ENCODE measurements around the gene SDE2. TPM values are rescaled to one million over a fixed set of nuclear protein-coding genes. Genes with fewer than 3 reads are reported as not detected.

SDE2 gene
- total RNA-seq, 1 donor from 2014 or later: 15.0 TPM

- DNase-seq (ENCODE audit: low spot score, unreplicated experiment): no peak
- TF ChIP-seq, protein P1, sequence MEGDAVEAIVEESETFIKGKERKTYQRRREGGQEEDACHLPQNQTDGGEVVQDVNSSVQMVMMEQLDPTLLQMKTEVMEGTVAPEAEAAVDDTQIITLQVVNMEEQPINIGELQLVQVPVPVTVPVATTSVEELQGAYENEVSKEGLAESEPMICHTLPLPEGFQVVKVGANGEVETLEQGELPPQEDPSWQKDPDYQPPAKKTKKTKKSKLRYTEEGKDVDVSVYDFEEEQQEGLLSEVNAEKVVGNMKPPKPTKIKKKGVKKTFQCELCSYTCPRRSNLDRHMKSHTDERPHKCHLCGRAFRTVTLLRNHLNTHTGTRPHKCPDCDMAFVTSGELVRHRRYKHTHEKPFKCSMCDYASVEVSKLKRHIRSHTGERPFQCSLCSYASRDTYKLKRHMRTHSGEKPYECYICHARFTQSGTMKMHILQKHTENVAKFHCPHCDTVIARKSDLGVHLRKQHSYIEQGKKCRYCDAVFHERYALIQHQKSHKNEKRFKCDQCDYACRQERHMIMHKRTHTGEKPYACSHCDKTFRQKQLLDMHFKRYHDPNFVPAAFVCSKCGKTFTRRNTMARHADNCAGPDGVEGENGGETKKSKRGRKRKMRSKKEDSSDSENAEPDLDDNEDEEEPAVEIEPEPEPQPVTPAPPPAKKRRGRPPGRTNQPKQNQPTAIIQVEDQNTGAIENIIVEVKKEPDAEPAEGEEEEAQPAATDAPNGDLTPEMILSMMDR (IDR thresholded peaks at IDR 0.05; ENCODE audit: unreplicated experiment): no peak
- H3K4me3 Mint-ChIP-seq (ENCODE audit: low read depth): no peak overlapping the region
- no peaks in the 10 kb centered on the region for H3K36me3 Mint-ChIP-seq (ENCODE audit: insufficient read depth)
- H3K4me1 Mint-ChIP-seq (ENCODE audit: low read depth): no peaks in the 10 kb centered on the region
- H3K9me3 Mint-ChIP-seq (ENCODE audit: low read depth): no peaks in the 10 kb centered on the region
- H3K27ac Mint-ChIP-seq: no peak overlapping the region
- H3K27me3 Mint-ChIP-seq: peaks cover 38% of the 10 kb centered on the region
These were observed 44.4 kb downstream of the SDE2 start for GRCh38 chr1:225954753-225955152.

DNA sequence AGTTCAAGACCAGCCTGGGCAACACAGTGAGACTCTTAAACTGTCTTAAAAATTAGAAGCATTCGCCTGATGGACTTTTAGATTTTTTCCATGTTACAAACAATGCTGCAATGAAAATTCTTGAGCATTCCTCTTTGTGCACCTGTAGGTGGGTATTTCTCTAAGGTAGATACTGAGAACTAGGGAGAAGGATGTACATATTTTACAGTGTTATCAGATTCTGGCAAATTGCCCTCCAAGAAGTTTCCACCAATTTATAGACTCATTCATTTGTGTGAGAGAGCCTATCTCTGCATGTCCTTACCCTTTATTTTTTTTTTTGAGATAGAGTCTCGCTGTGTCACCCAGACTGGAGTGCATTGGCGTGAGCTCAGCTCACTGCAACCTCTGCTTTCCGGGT lies 45.8 kb downstream of the SDE2 start:
- Mint-ChIP-seq H3K4me1 (ENCODE audit: low read depth) (peaks cover 3% of the 10 kb centered on the region), H3K9me3 (ENCODE audit: low read depth) (no peaks in the 10 kb centered on the region), H3K4me3 (ENCODE audit: low read depth) (no peak overlapping the region), H3K27me3 (peaks cover 48% of the 10 kb centered on the region), H3K36me3 (ENCODE audit: insufficient read depth) (no peaks in the 10 kb centered on the region), H3K27ac (no peak overlapping the region)
- TF ChIP-seq, protein P1 (IDR thresholded peaks at IDR 0.05; ENCODE audit: unreplicated experiment): no peak
- DNase-seq (ENCODE audit: low spot score, unreplicated experiment): no peak

DNA sequence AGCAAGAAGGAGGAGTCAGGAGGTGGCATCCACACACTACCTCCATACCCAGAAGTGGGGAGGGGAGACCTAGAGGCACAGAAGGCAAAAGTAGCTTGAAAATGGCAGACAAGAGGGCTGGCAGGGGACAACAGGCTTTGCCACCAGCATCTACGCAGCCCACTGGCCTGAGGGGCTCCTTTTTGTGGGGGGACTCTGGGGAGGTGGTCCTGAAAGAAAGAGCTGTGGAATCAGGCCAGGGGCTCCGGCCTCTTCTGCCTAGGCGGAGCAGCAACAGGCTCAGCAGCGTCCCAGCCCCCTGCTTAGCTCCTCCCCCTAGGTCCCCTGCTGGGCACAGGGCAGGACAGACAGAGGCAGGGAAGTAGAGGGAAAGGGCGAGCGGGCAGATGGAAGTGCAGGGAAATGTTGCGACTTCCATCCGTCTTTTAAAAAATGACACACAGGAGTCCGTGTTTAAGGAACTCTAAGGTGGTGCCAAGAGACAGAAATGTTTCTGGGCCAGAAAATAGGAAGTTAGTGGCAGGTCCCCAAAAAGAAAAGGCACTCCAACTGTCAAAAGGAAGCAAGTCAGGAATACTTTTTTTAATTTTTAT lies 48.1 kb downstream of the SDE2 start:
- peaks cover 58% of the 10 kb centered on the region for H3K27me3 Mint-ChIP-seq
- TF ChIP-seq, protein P1 (IDR thresholded peaks at IDR 0.05; ENCODE audit: unreplicated experiment): no peak
- H3K9me3 Mint-ChIP-seq (ENCODE audit: low read depth): no peaks in the 10 kb centered on the region
- H3K27ac Mint-ChIP-seq: no peak overlapping the region
- no peak overlapping the region for H3K4me3 Mint-ChIP-seq (ENCODE audit: low read depth)
- no peak for DNase-seq (ENCODE audit: low spot score, unreplicated experiment)
- H3K36me3 Mint-ChIP-seq (ENCODE audit: insufficient read depth): no peaks in the 10 kb centered on the region
- peaks cover 3% of the 10 kb centered on the region for H3K4me1 Mint-ChIP-seq (ENCODE audit: low read depth)

DNA sequence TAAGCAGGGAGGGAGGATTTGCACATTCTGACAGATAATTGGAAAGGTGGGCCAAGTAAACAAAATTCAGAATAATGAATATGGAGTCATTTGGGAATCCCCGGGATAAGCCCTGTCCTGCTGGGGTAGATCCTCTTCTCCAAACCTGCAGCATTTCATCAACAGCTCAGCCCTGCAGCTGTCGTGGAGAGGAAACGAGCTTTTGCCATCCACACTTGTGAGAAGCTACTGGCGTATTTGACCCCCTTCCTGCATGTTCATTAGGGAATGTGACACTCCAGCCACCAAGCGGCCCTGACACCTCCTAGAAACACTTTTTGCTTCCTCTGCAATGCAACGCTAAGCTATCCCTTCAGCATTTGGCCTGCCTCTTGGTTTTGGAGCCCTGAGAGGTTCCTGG lies 50.1 kb downstream of the SDE2 start:
- no peaks in the 10 kb centered on the region for H3K9me3 Mint-ChIP-seq (ENCODE audit: low read depth)
- no peak overlapping the region for H3K4me3 Mint-ChIP-seq (ENCODE audit: low read depth)
- H3K27ac Mint-ChIP-seq: no peak overlapping the region
- H3K27me3 Mint-ChIP-seq: peaks cover 65% of the 10 kb centered on the region
- TF ChIP-seq, protein P1 (IDR thresholded peaks at IDR 0.05; ENCODE audit: unreplicated experiment): no peak
- no peak for DNase-seq (ENCODE audit: low spot score, unreplicated experiment)
- H3K36me3 Mint-ChIP-seq (ENCODE audit: insufficient read depth): no peaks in the 10 kb centered on the region
- H3K4me1 Mint-ChIP-seq (ENCODE audit: low read depth): peaks cover 10% of the 10 kb centered on the region

- no peak overlapping the region for H3K27ac Mint-ChIP-seq
- peaks cover 10% of the 10 kb centered on the region for H3K4me1 Mint-ChIP-seq (ENCODE audit: low read depth)
- H3K9me3 Mint-ChIP-seq (ENCODE audit: low read depth): no peaks in the 10 kb centered on the region
- no peaks in the 10 kb centered on the region for H3K36me3 Mint-ChIP-seq (ENCODE audit: insufficient read depth)
- H3K27me3 Mint-ChIP-seq: peaks cover 59% of the 10 kb centered on the region
- TF ChIP-seq, protein P1 (IDR thresholded peaks at IDR 0.05; ENCODE audit: unreplicated experiment): no peak
- H3K4me3 Mint-ChIP-seq (ENCODE audit: low read depth): no peak overlapping the region
- no peak for DNase-seq (ENCODE audit: low spot score, unreplicated experiment)
These were observed 52.3 kb downstream of the SDE2 start for GRCh38 chr1:225946803-225947202.

All from progenitor cell of endocrine pancreas (in vitro differentiated cells).